ENCODE measurements around the gene RPTOR. TPM values are rescaled to one million over a fixed set of nuclear protein-coding genes. Genes with fewer than 3 reads are reported as not detected.

The RPTOR gene
- total RNA-seq, 1 experiment from 2014 or later: 25.1 TPM

DNA sequence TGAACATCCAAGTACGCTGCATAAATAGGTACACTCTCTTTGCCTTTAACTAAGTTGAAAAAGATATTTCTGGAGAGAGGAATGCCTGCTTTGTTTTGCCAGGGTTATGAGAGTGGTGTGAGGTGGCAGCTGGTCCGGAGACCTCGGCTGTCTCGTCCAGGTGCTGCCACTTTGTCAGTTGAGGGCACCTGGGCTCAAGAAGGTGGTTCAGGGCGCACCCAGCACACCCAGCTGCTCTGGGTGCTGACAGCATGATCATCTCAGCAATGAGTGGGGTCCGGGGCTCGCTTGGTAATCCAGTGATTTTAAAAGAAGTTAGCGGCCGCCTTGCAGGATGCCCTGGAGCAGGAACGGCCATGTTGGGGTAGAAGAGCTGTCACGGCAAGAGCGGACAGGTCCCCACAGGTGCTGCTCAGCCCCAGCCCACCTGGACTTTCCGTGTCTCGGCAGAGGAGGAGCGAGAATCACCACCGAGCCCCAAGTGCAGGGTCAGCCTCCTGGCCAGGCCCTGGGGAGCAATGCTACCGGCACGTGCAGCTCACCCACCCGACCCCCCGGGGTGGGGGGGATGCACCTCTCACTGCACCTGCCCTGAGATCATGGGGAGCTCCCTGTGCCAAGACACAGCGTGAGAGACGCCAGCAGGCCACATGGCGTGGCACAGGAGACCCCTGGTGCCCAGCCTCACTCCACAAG, 379.6 kb downstream of the RPTOR start:
- no peak overlapping the region for H2AK5ac ChIP-seq (ENCODE audit: insufficient read length, low read length)
- Mint-ChIP-seq H3K9me3 (no peaks in the 10 kb centered on the region), H3K36me3 (ENCODE audit: insufficient read depth in 1 of 3, low read depth in 3 of 3) (peaks cover 0 to 14% (median 11%) of the 10 kb centered on the region in 3 experiments), H3K27ac (no peak overlapping the region), H3K4me3 (no peak overlapping the region), H3K4me1 (peaks cover 20 to 22% of the 10 kb centered on the region in 2 experiments), H3K27me3 (ENCODE audit: low read depth) (peaks cover 58% of the 10 kb centered on the region)
- H3K9ac ChIP-seq (ENCODE audit: extremely low read depth, insufficient read length, low read length): no peak overlapping the region
- TF ChIP-seq, protein P1, sequence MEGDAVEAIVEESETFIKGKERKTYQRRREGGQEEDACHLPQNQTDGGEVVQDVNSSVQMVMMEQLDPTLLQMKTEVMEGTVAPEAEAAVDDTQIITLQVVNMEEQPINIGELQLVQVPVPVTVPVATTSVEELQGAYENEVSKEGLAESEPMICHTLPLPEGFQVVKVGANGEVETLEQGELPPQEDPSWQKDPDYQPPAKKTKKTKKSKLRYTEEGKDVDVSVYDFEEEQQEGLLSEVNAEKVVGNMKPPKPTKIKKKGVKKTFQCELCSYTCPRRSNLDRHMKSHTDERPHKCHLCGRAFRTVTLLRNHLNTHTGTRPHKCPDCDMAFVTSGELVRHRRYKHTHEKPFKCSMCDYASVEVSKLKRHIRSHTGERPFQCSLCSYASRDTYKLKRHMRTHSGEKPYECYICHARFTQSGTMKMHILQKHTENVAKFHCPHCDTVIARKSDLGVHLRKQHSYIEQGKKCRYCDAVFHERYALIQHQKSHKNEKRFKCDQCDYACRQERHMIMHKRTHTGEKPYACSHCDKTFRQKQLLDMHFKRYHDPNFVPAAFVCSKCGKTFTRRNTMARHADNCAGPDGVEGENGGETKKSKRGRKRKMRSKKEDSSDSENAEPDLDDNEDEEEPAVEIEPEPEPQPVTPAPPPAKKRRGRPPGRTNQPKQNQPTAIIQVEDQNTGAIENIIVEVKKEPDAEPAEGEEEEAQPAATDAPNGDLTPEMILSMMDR (conservative IDR thresholded peaks at IDR 0.05): no peak
- no peak overlapping the region for H3T11ph ChIP-seq (ENCODE audit: low read length)
- no peak overlapping the region for H4K91ac ChIP-seq (ENCODE audit: insufficient read length, low read depth, low read length)
- no peak overlapping the region for H3K27ac ChIP-seq (ENCODE audit: insufficient read length, low read depth, low read length)
- no peak for DNase-seq
- H2BK5ac ChIP-seq (ENCODE audit: insufficient read length, low read length): no peak overlapping the region
- no peaks in the 10 kb centered on the region; the same call in 1 of the 2 replicates for H3K27me3 ChIP-seq (ENCODE audit: insufficient read depth, low read length)
- no peak overlapping the region for H3K4ac ChIP-seq (ENCODE audit: low read depth, low read length)
- H3K9me3 ChIP-seq (ENCODE audit: control insufficient read depth, low read depth, low read length): no peaks in the 10 kb centered on the region
- H3K4me2 ChIP-seq (ENCODE audit: insufficient read depth, insufficient read length, low read length): no peak overlapping the region
- H3K79me2 ChIP-seq (ENCODE audit: insufficient read depth, low read length): no peaks in the 10 kb centered on the region
- no peak overlapping the region for H2BK20ac ChIP-seq (ENCODE audit: low read depth, low read length, poor library complexity, severe bottlenecking)
- no peak overlapping the region for H2BK15ac ChIP-seq (ENCODE audit: low read depth, low read length)
- H2BK120ac ChIP-seq (ENCODE audit: low read depth, low read length, poor library complexity, severe bottlenecking): no peak overlapping the region
- no peak overlapping the region for H4K8ac ChIP-seq (replicated peaks; ENCODE audit: insufficient read length, low read depth, low read length)
- no peaks in the 10 kb centered on the region for H3K79me1 ChIP-seq (ENCODE audit: insufficient read depth, low read depth, low read length, poor library complexity, severe bottlenecking)
- whole genome bisulfite sequencing (ENCODE audit: extremely low coverage, insufficient read length, low lambda C conversion rate): no CpG with 5 or more reads among the region's 23 CpGs
- H2AFZ ChIP-seq (ENCODE audit: low read length): no peak overlapping the region
- H3K18ac ChIP-seq (ENCODE audit: insufficient read length, low read depth, low read length): no peak overlapping the region
- H4K20me1 ChIP-seq (ENCODE audit: control insufficient read depth, insufficient read depth, insufficient read length): no peaks in the 10 kb centered on the region
- peaks cover 3% of the 10 kb centered on the region for H3K23me2 ChIP-seq (ENCODE audit: insufficient read length, low read depth, low read length, poor library complexity, severe bottlenecking)
- no peak overlapping the region for H3K56ac ChIP-seq (ENCODE audit: insufficient read length, low read depth, low read length)
- no peak overlapping the region for H3K23ac ChIP-seq (ENCODE audit: insufficient read length, low read depth, low read length)
- no peaks in the 10 kb centered on the region for H3K4me1 ChIP-seq (ENCODE audit: insufficient read depth, low read length)
- H4K5ac ChIP-seq (ENCODE audit: insufficient read length, low read depth, low read length): no peak overlapping the region
- H2BK12ac ChIP-seq (ENCODE audit: insufficient read length, low read depth, low read length): no peak overlapping the region
- no peak overlapping the region; the same call in 1 of the 2 replicates for H3K14ac ChIP-seq (ENCODE audit: insufficient read depth, low read length)

Data from H9 (cell line).